GM12892 (cell line): Measurements from ENCODE around the gene COL23A1.

Experiments used
- DNase-seq: peaks from one replicate; pipeline ENCODE4 v3.0.0; 2011; ENCODE audit not compliant: insufficient read length
- FAIRE-seq: peaks from 2 replicates; lab custom pipeline; 2011; peaks lifted over from hg19 to GRCh38; lab: Jason Lieb, UNC
- POLR2A ChIP-seq: IDR thresholded peaks from 2 replicates; pipeline ENCODE4 v1.6.1; 2011; ENCODE audit warnings: low read depth, low read length, control low read depth
- POLR2AphosphoS5 ChIP-seq: IDR thresholded peaks from 2 replicates; pipeline ENCODE4 v1.6.1; 2011; ENCODE audit warnings: low read depth, low read length, control low read depth
- TAF1 ChIP-seq: IDR thresholded peaks from 2 replicates; pipeline ENCODE4 v1.6.1; 2011; ENCODE audit warnings: low read depth, mild to moderate bottlenecking, control low read depth, low read length, borderline replicate concordance

Gene COL23A1

GRCh38 chr5:178473854-178474253 is 116.3 kb downstream of the COL23A1 start:
- FAIRE-seq (no peak), DNase-seq (no peak)
- TF ChIP-seq POLR2AphosphoS5 (no peak), POLR2A (no peak), TAF1 (no peak)

- TF ChIP-seq POLR2A (no peak), POLR2AphosphoS5 (no peak), TAF1 (no peak)
- DNase-seq: no peak
- FAIRE-seq: no peak
Observed at GRCh38 chr5:178472138-178472537, 118.1 kb downstream of the COL23A1 start.

- FAIRE-seq (no peak), DNase-seq (no peak)
- TF ChIP-seq POLR2AphosphoS5 (no peak), POLR2A (no peak), TAF1 (no peak)
Observed at GRCh38 chr5:178471711-178472110, 118.5 kb downstream of the COL23A1 start.

GRCh38 chr5:178470760-178471025 is 119.5 kb downstream of the COL23A1 start:
- TF ChIP-seq TAF1 (no peak), POLR2AphosphoS5 (no peak), POLR2A (no peak)
- no peak for DNase-seq
- no peak for FAIRE-seq

GRCh38 chr5:178469975-178470759 is 120.0 kb downstream of the COL23A1 start:
- DNase-seq (no peak), FAIRE-seq (no peak)
- TF ChIP-seq POLR2A (no peak), TAF1 (no peak), POLR2AphosphoS5 (no peak)

GRCh38 chr5:178469011-178469974 is 120.9 kb downstream of the COL23A1 start:
- no peak for FAIRE-seq
- TF ChIP-seq POLR2A (no peak), TAF1 (no peak), POLR2AphosphoS5 (no peak)
- no peak for DNase-seq

GRCh38 chr5:178468196-178468685 is 122.0 kb downstream of the COL23A1 start:
- TF ChIP-seq POLR2AphosphoS5 (no peak), TAF1 (no peak), POLR2A (no peak)
- DNase-seq (no peak), FAIRE-seq (no peak)

- FAIRE-seq (no peak), DNase-seq (no peak)
- TF ChIP-seq POLR2A: no peak
- TF ChIP-seq TAF1: no peak
- TF ChIP-seq POLR2AphosphoS5: no peak
Observed at GRCh38 chr5:178467568-178468195, 122.5 kb downstream of the COL23A1 start.

GRCh38 chr5:178467205-178467567 is 123.0 kb downstream of the COL23A1 start:
- TF ChIP-seq POLR2AphosphoS5 (no peak), TAF1 (no peak), POLR2A (no peak)
- DNase-seq: no peak
- no peak for FAIRE-seq

- DNase-seq (no peak), FAIRE-seq (no peak)
- TF ChIP-seq POLR2A (no peak), POLR2AphosphoS5 (no peak), TAF1 (no peak)
Observed at GRCh38 chr5:178466342-178466741, 123.9 kb downstream of the COL23A1 start.

GRCh38 chr5:178465861-178466288 is 124.3 kb downstream of the COL23A1 start:
- FAIRE-seq (no peak), DNase-seq (no peak)
- TF ChIP-seq POLR2A (no peak), TAF1 (no peak), POLR2AphosphoS5 (no peak)

GRCh38 chr5:178465228-178465860 is 124.8 kb downstream of the COL23A1 start:
- FAIRE-seq (no peak), DNase-seq (no peak)
- TF ChIP-seq TAF1 (no peak), POLR2A (no peak), POLR2AphosphoS5 (no peak)
